DOHH2 (cell line): ENCODE results near the gene TRHDE.

ENCODE experiments used
- CTCF ChIP-seq: fragments of 200-600 bp; sonication (generic); IDR thresholded peaks from one replicate; pipeline ENCODE4 v1.5.1; 2014; ENCODE audit warnings: antibody characterized with exemption, mild to moderate bottlenecking, low read depth, low read length; ENCODE audit not compliant: poor library complexity, severe bottlenecking
- EZH2phosphoT487 ChIP-seq: fragments of 200-600 bp; sonication (generic); IDR thresholded peaks from 2 replicates; pipeline ENCODE4 v1.6.1; 2017; ENCODE audit warnings: borderline replicate concordance, mild to moderate bottlenecking, antibody characterized with exemption, low read length, moderate library complexity, mixed read lengths

DNA sequence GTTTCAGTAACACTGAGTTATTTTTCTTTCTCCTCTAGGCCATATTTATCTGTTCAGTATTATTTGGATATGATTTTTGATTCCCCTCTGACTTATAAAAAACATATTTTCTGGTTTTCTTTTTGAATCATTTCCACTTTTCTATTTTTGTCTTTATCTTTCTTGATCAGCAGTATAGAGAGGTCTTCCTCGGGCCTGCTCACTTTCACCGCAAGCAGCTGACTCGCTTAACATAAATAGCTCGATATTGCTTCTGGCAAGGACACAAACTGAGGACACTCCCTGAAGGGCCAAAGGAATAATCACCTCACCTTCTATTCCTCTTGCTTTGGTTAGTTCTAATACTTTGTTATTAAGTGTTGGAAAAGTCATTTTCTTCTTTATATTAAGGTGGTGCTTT lies 25.8 kb upstream of the TRHDE start:
- TF ChIP-seq EZH2phosphoT487 (no peak), CTCF (no peak)
